IPS-18c (cell line): ENCODE results near the gene DPYD.

Experiments
- H3K4me3 ChIP-seq: 2 replicates; pipeline ENCODE4 v1.7.0; 2013; ENCODE audit warnings: low read depth, mild to moderate bottlenecking, low read length, moderate library complexity; ENCODE audit not compliant: insufficient read depth
- H3K9me3 ChIP-seq: one replicate; pipeline ENCODE4 v1.6.1; 2013; ENCODE audit warnings: mild to moderate bottlenecking, low read length, moderate library complexity; ENCODE audit not compliant: control insufficient read depth, insufficient read depth

The DPYD gene

GRCh38 chr1:97693601-97694000, 227.2 kb downstream of the DPYD start:
- no peaks in the 10 kb centered on the region for H3K9me3 ChIP-seq
- H3K4me3 ChIP-seq = no peak overlapping the region

DNA sequence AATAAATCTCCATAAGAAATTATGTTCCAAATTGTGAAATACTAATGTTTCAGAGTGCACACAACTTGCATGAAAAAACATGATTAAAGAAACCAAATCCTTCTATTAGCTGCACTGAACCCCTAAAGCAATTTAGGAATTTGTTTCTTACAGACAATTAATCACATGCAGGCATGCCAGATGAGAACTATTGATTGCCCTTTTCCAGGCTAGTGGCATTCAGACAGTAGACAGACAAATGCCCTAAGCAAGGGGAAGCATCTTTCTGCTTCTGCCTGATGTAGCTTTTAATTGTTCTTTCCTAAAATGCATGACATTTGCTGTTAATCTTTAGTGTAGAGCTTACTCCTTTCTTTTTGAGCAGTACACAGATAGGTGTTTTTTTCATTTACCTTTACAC, 229.5 kb downstream of the DPYD start:
- no peak overlapping the region for H3K4me3 ChIP-seq
- H3K9me3 ChIP-seq = no peaks in the 10 kb centered on the region

GRCh38 chr1:97685360-97685759, 235.5 kb downstream of the DPYD start:
- no peaks in the 10 kb centered on the region for H3K9me3 ChIP-seq
- no peak overlapping the region for H3K4me3 ChIP-seq

- H3K4me3 ChIP-seq = no peak overlapping the region
- H3K9me3 ChIP-seq = no peaks in the 10 kb centered on the region
Observed at GRCh38 chr1:97680894-97681293, 239.9 kb downstream of the DPYD start.

DNA sequence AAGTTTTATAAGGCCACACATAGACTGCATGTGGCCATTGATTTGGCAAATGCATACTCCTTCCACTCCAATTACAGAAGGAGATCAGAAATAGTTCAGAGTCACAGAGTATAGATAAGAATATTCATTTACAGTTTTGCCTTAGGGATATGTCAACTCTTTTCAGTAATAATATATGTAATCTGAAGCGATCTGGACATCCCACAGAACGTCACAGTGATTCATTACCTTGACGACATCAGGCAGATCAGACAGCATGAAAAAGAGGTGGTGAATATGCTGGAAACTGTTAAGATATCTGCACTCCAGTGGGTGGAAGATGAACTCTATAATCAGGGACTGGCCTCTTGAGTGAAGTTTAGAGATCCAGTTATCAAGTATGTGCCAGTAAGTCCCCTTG, 240.4 kb downstream of the DPYD start:
- H3K4me3 ChIP-seq = no peak overlapping the region
- H3K9me3 ChIP-seq = no peaks in the 10 kb centered on the region

GRCh38 chr1:97677702-97678101, 243.1 kb downstream of the DPYD start:
- Histone ChIP-seq H3K4me3 (no peak overlapping the region), H3K9me3 (no peaks in the 10 kb centered on the region)

DNA sequence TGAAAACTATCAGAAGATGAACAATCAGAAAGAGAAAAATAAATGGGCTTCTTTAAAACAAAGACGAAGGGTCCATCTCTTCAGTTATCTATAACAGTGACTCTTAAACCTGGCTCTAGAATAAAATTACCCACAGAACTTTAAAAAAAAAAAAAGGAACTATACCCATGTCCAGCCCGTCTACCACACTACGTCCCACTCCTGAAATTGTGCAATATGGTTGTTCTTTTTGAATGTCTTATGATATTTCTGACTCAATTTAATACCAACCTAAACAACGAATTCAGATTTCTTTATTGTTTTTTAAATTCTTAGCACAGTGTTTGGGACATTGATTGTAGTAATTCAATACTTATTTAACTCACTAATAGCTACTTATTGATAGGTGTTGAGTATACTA, 246.3 kb downstream of the DPYD start:
- H3K4me3 ChIP-seq = no peak overlapping the region
- no peaks in the 10 kb centered on the region for H3K9me3 ChIP-seq

GRCh38 chr1:97668945-97669344, 251.9 kb downstream of the DPYD start:
- no peaks in the 10 kb centered on the region for H3K9me3 ChIP-seq

GRCh38 chr1:97660431-97661105, 260.3 kb downstream of the DPYD start:
- Histone ChIP-seq H3K9me3 (no peaks in the 10 kb centered on the region), H3K4me3 (no peak overlapping the region)

More at GRCh38 chr1:97668945-97669344, 251.9 kb downstream of the DPYD start:
- H3K4me3 ChIP-seq = no peak overlapping the region

DNA sequence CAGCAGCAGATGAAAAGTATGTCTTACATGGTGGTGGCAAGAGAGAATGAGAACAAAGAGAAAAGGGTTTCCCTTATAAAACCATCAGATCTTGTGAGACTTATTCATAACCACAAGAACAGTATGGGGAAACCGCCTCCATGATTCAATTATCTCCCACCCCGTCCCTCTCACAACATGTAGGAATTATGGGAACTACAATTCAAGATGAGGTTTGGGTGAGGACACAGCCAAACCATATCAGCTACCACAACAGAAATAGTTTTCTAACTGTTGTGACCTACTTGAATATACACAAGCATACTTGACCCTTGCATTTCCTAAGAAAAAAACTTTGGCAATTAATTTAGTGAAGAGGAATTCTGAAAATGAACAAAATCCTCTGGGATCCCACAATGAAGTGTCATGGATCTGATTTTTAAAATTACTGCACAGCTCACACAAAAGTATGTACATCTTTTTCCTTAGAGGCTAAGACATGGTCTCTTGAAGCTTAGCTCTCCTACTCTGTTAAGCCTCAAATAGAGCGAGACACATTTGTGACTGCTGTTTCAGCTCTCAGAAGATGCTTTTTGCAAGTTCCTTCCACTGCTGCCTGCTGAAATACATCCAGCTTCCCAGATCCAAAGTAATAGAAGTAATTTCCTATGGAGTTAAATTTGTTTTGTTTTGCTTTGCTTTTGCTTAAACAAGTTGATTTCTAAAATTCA, 265.8 kb downstream of the DPYD start:
- no peak overlapping the region for H3K4me3 ChIP-seq

DNA sequence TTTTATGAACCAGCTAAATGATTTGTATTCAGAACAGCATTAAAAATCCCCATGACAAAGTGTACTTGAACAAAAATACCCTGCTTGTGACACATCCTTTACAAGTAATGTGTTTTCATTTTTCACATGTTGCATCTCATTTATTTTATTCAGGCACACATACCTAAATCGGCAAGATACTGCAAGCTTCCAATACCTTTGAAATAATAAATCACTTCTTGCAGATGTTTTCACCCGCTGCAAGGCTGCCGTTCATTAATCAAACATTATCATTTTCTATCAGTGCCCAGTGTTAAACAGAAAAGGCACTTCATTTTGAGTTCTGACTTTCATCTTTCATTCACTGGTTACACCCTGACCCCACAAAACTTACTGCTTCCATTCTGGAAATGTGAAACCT, 269.6 kb downstream of the DPYD start:
- H3K4me3 ChIP-seq = no peak overlapping the region
- no peaks in the 10 kb centered on the region for H3K9me3 ChIP-seq

More for the DNA sequence above, 265.8 kb downstream of the DPYD start:
- no peaks in the 10 kb centered on the region for H3K9me3 ChIP-seq

DNA sequence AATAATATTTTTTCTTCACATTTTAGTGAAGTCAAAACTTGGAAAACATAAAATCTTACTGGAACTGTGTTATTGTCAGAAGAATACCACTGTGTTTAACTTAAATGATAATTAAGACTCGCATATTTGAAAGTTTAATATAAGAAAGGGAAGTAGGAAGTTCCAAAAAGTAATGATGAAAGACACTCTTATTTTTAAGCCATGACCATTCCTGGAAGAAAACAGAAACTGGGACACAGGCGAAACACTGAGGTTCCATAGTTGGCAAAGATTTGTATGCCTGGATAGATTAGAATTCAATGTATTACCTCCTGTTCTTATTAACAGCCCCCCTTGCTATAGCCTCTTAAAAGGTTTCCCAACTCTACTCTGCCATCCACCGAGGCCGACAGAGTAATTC, 271.2 kb downstream of the DPYD start:
- no peak overlapping the region for H3K4me3 ChIP-seq
- H3K9me3 ChIP-seq = no peaks in the 10 kb centered on the region

DNA sequence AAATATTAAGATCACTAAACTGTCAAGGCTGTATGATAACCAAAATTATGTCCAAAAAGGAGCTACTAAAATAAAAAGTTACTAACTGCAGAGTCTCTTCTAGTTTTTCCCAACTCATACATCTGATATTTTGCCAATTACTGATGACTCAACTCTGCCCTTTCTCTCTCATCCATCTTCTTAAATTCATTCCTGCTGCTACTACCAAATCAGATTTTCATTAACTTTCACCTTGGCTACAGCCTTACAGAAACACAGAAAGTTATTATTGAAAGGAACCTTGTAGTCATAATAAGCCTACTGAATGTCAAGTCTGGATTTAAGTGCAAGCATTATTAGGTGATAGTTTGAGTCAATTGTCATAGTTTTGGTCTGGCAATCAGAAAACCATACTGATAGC, 273.1 kb downstream of the DPYD start:
- H3K4me3 ChIP-seq = no peak overlapping the region
- H3K9me3 ChIP-seq = no peaks in the 10 kb centered on the region

DNA sequence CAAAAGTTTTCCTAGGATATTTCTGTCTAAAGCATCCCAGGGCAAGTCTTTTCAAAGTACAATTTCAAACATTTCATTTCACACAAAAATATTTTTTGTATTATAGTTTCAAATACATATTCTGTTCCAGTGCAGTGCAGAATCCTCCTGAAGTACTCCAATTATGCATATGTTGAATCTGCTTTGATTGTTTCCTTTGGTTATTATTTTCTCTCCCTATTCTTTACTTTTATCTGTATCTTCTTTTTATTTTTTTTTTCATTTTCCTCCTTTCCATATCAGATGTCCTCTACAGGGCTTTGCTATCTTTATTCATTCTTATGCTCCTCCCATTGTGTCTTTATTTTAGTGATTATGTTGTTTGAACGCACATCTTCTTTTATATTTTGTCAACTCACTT, 274.8 kb downstream of the DPYD start:
- Histone ChIP-seq H3K4me3 (no peak overlapping the region), H3K9me3 (no peaks in the 10 kb centered on the region)

GRCh38 chr1:97640677-97641076, 280.2 kb downstream of the DPYD start:
- Histone ChIP-seq H3K9me3 (no peaks in the 10 kb centered on the region), H3K4me3 (no peak overlapping the region)

DNA sequence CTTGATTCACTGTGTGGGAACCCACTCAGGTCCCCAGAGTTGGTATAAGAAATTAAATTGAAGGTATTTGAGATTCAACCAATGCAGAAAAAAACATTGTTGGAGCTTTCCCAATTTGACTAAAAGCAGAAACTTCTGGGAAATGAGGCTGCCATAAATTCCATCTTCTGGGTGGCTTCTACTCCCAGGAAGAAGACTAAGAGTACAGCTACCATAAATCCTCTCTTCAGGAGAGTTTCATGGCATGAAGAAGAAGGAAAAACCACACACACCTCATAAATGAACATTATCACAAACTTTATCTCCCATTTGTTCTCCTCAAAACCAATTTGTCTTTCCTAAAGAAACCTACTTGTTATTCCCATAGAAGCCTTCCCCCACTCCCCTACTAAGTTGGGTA, 283.9 kb downstream of the DPYD start:
- Histone ChIP-seq H3K9me3 (no peaks in the 10 kb centered on the region), H3K4me3 (no peak overlapping the region)

DNA sequence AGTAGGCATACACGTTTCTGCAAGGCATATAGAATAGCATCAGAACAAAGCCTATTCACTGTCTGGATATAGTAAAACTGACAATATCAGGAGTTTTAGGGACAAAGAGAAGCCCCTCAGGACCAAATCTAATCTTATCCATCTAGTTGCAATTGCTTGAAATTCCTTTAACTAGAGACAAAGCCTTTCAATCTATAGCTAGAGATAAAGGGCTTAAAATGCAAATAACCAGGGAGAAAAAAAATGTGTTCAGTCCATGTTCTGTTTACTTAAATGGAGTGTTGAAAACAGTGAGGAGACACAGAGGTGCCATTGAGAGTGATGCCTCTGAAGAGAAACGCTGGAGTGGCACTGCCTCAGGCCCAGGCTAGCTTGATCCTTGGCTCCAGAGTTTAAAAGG, 286.1 kb downstream of the DPYD start:
- Histone ChIP-seq H3K4me3 (no peak overlapping the region), H3K9me3 (no peaks in the 10 kb centered on the region)

- Histone ChIP-seq H3K9me3 (no peaks in the 10 kb centered on the region), H3K4me3 (no peak overlapping the region)
Observed at GRCh38 chr1:97632776-97633175, 288.1 kb downstream of the DPYD start.

DNA sequence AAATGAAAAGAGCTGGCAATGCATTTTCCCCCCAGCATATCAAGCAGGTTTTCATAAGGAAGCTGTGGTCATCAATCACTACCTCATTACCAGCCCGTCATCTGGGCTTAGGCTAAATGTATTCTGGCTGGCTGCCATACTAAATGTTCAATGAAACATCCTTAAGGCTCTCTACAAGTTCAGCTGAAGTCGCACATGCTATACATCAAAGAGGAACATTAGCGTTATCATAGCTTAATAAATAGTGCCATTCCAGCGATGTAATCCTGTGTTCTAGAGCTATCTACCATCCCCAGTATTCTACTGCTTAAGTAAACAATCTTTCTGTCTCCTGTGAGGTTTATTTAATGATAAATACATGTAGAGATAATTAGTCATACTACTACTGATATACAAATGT, 288.8 kb downstream of the DPYD start:
- no peaks in the 10 kb centered on the region for H3K9me3 ChIP-seq
- no peak overlapping the region for H3K4me3 ChIP-seq
